ENCODE measurements around the gene RNF212B. TPM values are rescaled to one million over a fixed set of nuclear protein-coding genes. Genes with fewer than 3 reads are reported as not detected.
"Not testable (repeated sequence)": the region's sequence is repeated elsewhere in the genome, so short reads cannot be mapped to it uniquely, and the experiment has no call there.

The RNF212B gene
- polyA plus RNA-seq, 1 donor from 2014 or later: not detected

DNA sequence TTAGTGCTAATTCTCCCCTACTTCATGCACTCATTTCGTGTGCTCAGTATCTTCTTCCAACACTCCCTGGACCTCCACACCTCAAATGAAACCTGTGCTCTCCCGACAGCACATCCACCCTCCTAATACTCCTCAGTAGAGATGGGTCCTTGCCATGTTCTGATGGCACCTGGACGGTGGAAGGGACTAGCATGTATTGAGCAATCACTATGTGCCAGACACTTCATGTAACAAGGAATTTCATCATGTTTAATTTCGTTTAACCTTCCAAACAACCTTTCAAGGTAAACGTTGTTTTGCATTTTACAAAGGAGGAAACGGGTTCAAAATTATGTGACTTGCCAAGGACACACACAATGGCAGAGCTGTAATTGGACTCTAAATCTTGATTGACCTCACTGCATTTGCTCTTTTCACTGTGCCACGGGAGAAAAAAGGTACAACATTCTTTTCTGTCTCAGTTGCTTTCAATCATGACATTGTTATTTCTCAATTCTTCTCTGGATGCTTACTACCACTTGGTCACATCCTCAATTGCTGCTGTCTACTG lies 42.1 kb upstream of the RNF212B start:
- H3K4me3 ChIP-seq (ENCODE audit: low read length): no peak overlapping the region
- H3K9me2 ChIP-seq (ENCODE audit: insufficient read depth, low read length): no peaks in the 10 kb centered on the region
- no peak overlapping the region for H3K27ac ChIP-seq (ENCODE audit: low read length)
- H2AFZ ChIP-seq (ENCODE audit: low read depth, low read length): no peak overlapping the region
- H3K79me2 ChIP-seq (replicated peaks; ENCODE audit: insufficient read depth, low read length): no peaks in the 10 kb centered on the region
- H3K9me3 ChIP-seq (ENCODE audit: low read length): no peaks in the 10 kb centered on the region
- H3K9ac ChIP-seq (ENCODE audit: low read length): no peak overlapping the region
- TF ChIP-seq EZH2 (IDR thresholded peaks at IDR 0.05; ENCODE audit: borderline replicate concordance, insufficient read depth, low read length, poor library complexity, severe bottlenecking) (no peak), MXI1 (conservative IDR thresholded peaks at IDR 0.05; ENCODE audit: poor library complexity, severe bottlenecking) (no peak), POLR2AphosphoS5 (IDR thresholded peaks at IDR 0.05) (no peak), SMC3 (conservative IDR thresholded peaks at IDR 0.05; ENCODE audit: poor library complexity) (no peak), TAF1 (IDR thresholded peaks at IDR 0.05; ENCODE audit: low read depth) (no peak), EP300 (conservative IDR thresholded peaks at IDR 0.05; ENCODE audit: poor library complexity, severe bottlenecking) (no peak), RAD21 (conservative IDR thresholded peaks at IDR 0.05) (no peak)
- TF ChIP-seq, protein P1, sequence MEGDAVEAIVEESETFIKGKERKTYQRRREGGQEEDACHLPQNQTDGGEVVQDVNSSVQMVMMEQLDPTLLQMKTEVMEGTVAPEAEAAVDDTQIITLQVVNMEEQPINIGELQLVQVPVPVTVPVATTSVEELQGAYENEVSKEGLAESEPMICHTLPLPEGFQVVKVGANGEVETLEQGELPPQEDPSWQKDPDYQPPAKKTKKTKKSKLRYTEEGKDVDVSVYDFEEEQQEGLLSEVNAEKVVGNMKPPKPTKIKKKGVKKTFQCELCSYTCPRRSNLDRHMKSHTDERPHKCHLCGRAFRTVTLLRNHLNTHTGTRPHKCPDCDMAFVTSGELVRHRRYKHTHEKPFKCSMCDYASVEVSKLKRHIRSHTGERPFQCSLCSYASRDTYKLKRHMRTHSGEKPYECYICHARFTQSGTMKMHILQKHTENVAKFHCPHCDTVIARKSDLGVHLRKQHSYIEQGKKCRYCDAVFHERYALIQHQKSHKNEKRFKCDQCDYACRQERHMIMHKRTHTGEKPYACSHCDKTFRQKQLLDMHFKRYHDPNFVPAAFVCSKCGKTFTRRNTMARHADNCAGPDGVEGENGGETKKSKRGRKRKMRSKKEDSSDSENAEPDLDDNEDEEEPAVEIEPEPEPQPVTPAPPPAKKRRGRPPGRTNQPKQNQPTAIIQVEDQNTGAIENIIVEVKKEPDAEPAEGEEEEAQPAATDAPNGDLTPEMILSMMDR (IDR thresholded peaks at IDR 0.05; ENCODE audit: poor library complexity, severe bottlenecking): no peak
- TF ChIP-seq, protein P2, sequence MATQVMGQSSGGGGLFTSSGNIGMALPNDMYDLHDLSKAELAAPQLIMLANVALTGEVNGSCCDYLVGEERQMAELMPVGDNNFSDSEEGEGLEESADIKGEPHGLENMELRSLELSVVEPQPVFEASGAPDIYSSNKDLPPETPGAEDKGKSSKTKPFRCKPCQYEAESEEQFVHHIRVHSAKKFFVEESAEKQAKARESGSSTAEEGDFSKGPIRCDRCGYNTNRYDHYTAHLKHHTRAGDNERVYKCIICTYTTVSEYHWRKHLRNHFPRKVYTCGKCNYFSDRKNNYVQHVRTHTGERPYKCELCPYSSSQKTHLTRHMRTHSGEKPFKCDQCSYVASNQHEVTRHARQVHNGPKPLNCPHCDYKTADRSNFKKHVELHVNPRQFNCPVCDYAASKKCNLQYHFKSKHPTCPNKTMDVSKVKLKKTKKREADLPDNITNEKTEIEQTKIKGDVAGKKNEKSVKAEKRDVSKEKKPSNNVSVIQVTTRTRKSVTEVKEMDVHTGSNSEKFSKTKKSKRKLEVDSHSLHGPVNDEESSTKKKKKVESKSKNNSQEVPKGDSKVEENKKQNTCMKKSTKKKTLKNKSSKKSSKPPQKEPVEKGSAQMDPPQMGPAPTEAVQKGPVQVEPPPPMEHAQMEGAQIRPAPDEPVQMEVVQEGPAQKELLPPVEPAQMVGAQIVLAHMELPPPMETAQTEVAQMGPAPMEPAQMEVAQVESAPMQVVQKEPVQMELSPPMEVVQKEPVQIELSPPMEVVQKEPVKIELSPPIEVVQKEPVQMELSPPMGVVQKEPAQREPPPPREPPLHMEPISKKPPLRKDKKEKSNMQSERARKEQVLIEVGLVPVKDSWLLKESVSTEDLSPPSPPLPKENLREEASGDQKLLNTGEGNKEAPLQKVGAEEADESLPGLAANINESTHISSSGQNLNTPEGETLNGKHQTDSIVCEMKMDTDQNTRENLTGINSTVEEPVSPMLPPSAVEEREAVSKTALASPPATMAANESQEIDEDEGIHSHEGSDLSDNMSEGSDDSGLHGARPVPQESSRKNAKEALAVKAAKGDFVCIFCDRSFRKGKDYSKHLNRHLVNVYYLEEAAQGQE (IDR thresholded peaks at IDR 0.05; ENCODE audit: borderline replicate concordance): no peak
- H3K4me2 ChIP-seq (ENCODE audit: low read length): no peak overlapping the region
- H3K36me3 ChIP-seq (ENCODE audit: insufficient read depth, low read length): no peaks in the 10 kb centered on the region
- no peaks in the 10 kb centered on the region for H3F3A ChIP-seq (ENCODE audit: insufficient read depth, low read length, poor library complexity, severe bottlenecking)
- H4K20me1 ChIP-seq (ENCODE audit: insufficient read depth): no peaks in the 10 kb centered on the region
- H3K27me3 ChIP-seq (ENCODE audit: insufficient read depth, low read depth, low read length): no peaks in the 10 kb centered on the region

DNA sequence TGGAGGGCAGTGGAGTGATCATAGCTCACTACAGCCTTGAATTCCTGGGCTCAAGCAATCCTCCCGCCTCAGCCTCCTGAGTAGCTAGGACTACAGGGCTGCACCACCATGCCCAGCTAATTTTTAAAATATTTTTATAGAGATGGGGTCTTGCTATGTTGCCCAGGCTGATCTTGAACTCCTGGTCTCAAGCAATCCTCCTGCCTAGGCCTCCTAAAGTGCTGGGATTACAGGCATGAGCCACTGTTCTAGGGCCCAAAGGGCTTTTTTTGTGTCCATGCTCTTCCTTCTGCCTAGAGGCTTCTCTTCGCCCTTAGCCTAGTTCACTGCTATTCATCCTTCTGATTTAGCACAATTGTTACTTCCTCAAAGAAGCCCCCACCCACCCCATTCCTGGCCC lies 41.2 kb upstream of the RNF212B start:
- H3K4me2 ChIP-seq (ENCODE audit: low read length); H3K4me3 ChIP-seq (ENCODE audit: low read length); H4K20me1 ChIP-seq (ENCODE audit: insufficient read depth); H3K27ac ChIP-seq (ENCODE audit: low read length); H3K9me3 ChIP-seq (ENCODE audit: low read length); H3K27me3 ChIP-seq (ENCODE audit: insufficient read depth, low read depth, low read length); H2AFZ ChIP-seq (ENCODE audit: low read depth, low read length); H3K79me2 ChIP-seq (replicated peaks; ENCODE audit: insufficient read depth, low read length); H3K9me2 ChIP-seq (ENCODE audit: insufficient read depth, low read length); H3K36me3 ChIP-seq (ENCODE audit: insufficient read depth, low read length); H3F3A ChIP-seq (ENCODE audit: insufficient read depth, low read length, poor library complexity, severe bottlenecking); H3K9ac ChIP-seq (ENCODE audit: low read length): not testable (repeated sequence)

DNA sequence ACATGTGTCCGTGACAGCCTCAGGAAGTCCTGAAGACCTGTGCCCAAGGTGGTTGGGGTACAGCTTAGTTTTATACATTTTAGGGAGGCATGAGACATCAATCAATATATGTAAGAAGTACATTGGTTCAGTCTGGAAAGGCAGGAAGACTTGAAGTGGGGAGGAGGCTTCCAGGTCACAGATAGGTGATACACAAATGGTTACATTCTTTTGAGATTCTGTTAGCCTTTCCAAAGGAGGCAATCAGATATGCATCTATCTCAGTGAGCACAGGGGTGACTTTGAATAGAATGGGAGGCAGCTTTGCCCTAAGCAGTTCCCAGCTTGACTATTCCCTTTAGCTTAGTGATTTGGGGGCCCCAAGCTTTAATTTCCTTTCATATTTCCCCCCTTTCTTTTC lies 38.6 kb upstream of the RNF212B start:
- not testable (repeated sequence) for H3F3A ChIP-seq (ENCODE audit: insufficient read depth, low read length, poor library complexity, severe bottlenecking); H3K9me3 ChIP-seq (ENCODE audit: low read length); H3K36me3 ChIP-seq (ENCODE audit: insufficient read depth, low read length); H4K20me1 ChIP-seq (ENCODE audit: insufficient read depth); H3K4me2 ChIP-seq (ENCODE audit: low read length); H3K4me3 ChIP-seq (ENCODE audit: low read length); H3K27ac ChIP-seq (ENCODE audit: low read length); H3K27me3 ChIP-seq (ENCODE audit: insufficient read depth, low read depth, low read length); H3K9me2 ChIP-seq (ENCODE audit: insufficient read depth, low read length); H3K79me2 ChIP-seq (replicated peaks; ENCODE audit: insufficient read depth, low read length); H3K9ac ChIP-seq (ENCODE audit: low read length); H2AFZ ChIP-seq (ENCODE audit: low read depth, low read length)
